Retina (tissue), 1 donor: ENCODE data around the gene NANOS3.

Source experiments
- DNase-seq: peaks from one replicate; pipeline ENCODE4 v3.0.0-alpha.2; 2016

The NANOS3 gene

DNA sequence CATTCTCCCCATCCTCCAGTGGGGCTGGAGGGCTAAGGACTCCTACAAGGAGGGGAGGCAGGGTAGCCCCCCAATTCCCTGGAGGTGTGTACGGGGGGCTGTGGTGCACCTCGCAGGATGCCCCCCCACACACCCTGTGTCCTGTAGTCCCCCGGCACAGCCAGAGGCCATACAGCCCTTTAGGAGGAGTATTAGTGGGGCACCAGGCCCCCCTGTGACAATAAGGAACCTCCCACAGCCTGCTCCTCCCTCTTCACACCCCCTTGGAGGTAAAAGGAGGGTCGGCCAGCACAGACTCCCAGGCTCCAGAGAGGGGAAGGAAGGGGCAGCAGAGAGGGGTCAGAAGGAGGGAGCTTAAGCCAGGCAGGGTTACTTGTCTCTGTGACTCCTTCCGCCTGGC lies at the start of gene NANOS3:
Gene NANOS3 (plus strand): TSS at position 301 of the 400 bp plus-strand sequence. CDS start 115 bp downstream, outside the sequence.
- DNase-seq = no peak

DNA sequence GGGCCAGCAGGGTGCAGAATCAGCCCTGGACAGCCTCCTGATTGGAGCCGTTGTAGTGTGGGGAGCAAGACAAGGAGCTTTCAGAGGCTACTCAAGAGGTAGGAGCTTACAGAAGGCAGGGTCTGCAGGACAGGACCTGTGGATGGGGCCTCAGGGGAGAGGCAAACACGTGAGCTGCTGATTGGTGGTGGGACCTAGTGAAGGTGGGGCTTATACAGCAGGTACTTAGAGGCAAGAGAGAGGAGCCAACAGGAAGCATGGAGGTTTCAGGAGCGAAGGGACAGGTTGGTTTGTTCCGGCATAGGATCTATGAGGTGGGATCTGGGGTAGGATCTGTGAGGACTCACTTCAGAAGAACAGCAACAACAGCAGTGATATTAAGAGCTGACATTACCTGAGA lies 49.3 kb upstream of the NANOS3 start:
- DNase-seq = no peak

- DNase-seq = no peak
These were observed 46.7 kb upstream of the NANOS3 start for GRCh38 chr19:13830114-13830740.

DNA sequence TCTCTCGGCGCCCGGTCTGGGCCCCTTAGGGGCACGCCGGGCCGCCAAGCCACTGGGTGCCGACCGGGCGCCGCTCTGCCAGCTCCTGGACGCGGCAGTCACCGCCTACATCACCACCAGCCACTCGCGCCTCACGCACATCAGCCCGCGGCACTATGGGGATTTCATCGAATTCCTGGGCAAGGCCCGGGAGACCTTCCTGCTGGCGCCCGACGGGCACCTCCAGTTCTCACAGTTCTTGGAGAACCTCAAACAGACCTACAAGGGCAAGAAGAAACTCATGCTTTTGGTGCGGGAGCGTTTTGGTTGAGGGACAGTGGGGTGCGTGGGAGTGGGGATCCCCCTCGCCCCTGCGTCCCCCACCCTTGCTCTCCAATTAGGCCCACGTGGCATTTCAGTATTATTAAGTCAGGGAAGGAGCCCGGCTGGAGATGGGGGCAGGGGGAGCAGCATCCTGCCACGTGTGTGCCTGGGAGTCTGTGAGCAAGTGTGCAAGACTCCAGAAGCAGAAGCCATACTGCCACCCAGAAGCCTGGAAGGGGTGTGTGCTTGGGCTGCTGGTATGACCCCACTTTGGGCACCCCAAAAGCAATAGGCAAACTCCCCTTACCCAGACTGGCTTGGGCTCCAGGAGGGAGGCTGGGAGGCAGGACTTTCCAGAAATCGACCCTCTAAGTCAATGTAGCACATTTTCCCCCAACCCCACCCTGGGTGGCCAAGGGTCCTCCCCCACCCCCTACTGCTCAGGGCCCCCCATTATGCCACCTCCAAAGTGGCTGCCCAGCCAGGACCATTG lies 46.0 kb upstream of the NANOS3 start:
- DNase-seq = no peak

GRCh38 chr19:13831537-13832467 lies 45.1 kb upstream of the NANOS3 start:
- no peak for DNase-seq

GRCh38 chr19:13833330-13834243 lies 43.3 kb upstream of the NANOS3 start:
- peak; percentile 93 for DNase-seq

GRCh38 chr19:13834244-13835069 lies 42.5 kb upstream of the NANOS3 start:
- DNase-seq = no peak

DNA sequence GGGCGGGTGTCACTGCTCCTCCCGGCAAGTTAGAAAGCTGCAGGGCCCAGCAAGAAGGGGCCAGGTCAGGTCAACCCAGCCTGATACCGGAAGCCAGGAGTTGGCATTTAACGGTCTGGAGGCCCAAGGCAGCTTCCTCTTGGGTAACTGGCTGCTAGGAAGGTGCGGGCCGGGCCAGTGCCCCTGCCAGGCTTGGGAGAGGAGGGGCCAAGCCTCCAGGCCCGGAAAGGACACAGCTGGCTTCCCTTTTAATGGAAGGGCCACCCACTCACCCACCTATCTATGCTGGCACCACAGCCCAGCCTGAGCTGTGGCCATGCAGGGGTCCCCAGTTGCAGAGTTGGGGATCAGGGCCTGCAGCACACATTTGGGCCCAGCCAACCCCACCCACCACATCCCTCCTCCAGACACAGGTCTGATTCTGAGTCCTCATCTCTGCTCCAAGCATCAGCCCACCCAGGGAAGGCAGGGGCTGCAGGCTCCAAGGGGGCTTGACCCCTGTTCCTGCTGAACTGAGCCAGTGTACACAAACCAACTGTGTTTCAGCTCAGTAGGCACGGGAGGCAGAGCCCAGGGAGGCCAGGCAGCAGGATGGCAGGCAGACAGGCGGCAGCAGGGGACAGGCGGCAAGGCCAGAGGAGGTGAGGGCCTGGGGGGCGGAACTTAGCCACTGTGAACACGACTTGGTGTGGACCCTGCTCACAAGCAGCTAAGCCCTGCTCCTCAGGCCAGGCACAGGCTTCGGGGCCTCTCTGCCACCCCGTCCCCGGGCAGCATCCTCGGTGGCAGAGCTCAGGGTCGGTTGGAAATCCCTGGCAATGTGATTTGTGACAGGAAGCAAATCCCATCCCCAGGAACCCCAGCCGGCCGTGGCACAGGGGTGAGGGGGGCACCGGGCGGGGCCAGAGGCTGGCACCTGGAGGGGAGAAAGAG lies 40.9 kb upstream of the NANOS3 start:
- DNase-seq = no peak

DNA sequence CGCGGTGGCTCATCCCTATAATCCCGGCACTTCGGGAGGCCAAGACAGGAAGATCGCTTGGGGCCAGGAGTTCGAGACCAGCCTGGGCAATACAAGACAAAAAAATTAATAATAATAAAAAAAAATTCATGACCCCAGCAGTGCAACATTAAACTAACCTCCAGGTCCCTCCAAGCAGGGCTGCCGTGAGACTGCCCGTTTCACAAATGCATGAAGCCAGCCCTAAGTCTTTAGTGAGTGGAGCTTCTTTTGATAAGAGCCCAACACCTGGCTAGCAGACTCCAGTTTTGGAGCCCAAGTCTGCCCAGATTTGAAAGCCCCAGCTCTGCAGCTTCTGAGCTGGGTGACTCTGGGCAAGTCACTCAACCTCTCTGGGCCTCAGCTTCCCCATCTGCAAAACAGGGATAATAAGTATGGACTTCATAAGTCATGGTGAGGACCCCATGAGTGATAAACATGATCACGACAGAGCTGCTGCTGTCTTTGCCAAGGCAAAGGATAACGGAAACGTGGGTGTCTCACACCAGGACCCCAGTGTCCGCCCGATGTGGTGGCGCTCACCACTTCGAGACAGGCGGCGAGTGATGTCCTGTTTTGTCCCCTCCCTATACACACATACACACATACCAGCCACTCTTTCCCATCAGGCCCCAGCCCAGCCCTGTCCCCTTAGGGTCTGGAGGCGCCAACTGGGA lies 38.4 kb upstream of the NANOS3 start:
- no peak for DNase-seq

DNA sequence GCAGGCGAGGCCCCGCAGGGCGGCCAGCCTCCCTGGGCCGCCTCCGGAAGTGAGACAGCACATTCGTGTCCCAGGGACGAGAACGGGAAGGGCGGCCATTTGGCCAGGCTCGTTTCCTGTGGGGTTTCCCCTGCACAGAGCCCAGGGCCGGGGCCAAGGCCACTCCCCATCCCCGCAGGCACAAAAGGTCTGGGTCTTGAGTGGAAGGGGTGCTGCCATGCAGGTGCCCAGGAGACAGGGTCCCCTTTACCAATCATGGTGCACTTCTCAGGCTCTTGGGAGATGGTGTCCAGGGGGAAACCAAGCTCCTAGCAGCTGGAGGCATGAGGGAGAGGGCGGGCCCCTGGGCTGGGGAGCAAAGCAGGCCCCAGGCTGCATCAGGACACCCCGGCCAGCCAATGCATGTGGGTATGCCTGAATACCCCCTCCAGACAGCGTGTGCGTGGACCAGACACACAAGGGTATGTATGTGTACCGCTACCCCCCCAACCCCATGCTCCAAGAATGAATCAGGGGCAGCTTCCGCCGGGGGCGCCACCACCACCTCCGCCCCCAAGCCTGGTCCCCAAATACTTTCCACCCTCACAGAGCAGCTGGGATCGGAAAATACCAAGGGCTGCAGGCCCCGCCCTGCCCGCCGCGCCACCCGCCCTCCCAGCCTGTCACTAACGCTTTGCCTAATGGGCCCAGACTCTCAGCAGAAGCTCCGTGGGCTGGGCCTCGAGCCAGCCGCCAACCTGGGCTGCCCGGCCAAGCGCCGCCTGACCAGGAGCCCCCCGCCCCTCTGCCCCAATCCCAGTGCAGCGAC lies 37.6 kb upstream of the NANOS3 start:
- DNase-seq = peak; percentile 83

DNA sequence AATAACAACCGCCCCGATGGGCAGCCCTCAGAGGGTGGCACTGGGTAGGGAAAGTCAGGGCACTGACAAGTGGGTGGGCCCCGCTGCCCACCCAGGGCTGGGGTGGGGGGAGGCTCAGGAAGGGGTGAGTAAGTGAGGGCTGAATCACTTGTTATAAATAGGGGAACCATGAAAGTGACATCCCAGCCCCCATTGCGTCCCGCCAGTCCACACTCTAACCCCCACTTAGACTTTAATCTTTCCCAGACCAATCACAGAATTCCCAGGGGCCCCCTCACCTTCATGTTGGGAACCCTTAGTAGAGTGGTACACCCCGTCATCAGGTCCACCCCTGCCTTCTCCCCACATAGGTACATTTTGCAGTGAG lies 37.0 kb upstream of the NANOS3 start:
- no peak for DNase-seq

GRCh38 chr19:13840305-13841085 lies 36.4 kb upstream of the NANOS3 start:
- DNase-seq = no peak

DNA sequence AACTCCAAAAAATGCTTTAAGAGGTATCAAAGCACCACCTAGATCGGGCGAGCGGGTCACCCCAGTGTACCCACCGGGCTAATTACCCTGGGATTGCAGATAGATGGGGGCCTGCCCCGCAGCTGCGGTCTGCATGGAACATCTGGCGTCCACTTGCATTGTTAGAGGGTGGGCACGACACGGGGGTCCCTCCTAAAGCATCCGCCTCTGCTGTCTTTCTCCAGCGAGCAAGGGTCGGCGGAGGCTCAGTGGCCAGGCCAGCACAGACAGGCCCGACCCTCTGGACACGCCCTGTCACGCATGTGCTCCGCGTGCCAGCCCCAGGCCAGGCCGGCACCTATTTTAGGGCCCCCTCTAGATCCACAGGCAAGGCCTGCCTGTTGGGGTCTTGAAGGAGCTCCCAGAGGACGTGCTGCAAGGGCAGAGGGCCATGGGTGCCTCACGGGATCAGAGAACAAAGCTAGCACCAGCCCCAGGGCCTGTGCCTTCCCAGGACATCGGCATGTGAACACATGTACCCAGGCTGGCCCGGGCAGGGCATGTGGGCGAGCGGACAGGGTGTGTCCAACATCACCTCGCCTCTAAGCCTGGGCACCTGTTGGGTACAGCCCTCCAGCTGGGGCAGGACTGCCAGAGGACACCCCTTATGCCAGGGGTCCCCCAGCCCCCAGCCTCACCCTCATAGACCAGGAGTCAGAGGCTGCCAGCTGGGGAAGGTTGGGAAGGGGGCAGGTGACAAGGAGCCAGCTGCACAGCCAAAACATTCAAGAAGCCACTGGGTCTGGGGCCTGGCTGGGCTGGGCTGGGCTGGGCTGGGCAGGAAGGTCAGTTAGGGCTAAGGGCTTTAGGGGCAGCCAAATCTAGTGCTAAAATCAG lies 35.6 kb upstream of the NANOS3 start:
- DNase-seq = no peak

- DNase-seq = no peak
These were observed 35.0 kb upstream of the NANOS3 start for GRCh38 chr19:13841962-13842290.

- no peak for DNase-seq
These were observed 34.4 kb upstream of the NANOS3 start for GRCh38 chr19:13842291-13843103.
